NCI-H2107 treated with DMSO at 0.1 percent for 48 hours (cell line): ENCODE measurements around the gene NT5C3B.
A peak's percentile ranks its signal among the peaks of the same experiment; 100 is the strongest.
"Not testable (repeated sequence)": the region's sequence is repeated elsewhere in the genome, so short reads cannot be mapped to it uniquely, and the experiment has no call there.

Source experiments
- DNase-seq: peaks from one replicate; lab custom pipeline; 2025; ENCODE audit not compliant: unreplicated experiment; lab: John Stamatoyannopoulos, UW

Gene NT5C3B

GRCh38 chr17:41840781-41841180 lies 4.7 kb upstream of the NT5C3B start:
- DNase-seq, result not testable (repeated sequence)

- DNase-seq, result not testable (repeated sequence)
Observed at GRCh38 chr17:41839448-41839847, 3.4 kb upstream of the NT5C3B start.

GRCh38 chr17:41837761-41838538 lies 1.9 kb upstream of the NT5C3B start, which contains the start of gene KLHL10:
Gene KLHL10, plus strand, starts transcription at chr17:41837825. Its CDS starts 108 bp downstream, at chr17:41837933.
- DNase-seq, result no peak

DNA sequence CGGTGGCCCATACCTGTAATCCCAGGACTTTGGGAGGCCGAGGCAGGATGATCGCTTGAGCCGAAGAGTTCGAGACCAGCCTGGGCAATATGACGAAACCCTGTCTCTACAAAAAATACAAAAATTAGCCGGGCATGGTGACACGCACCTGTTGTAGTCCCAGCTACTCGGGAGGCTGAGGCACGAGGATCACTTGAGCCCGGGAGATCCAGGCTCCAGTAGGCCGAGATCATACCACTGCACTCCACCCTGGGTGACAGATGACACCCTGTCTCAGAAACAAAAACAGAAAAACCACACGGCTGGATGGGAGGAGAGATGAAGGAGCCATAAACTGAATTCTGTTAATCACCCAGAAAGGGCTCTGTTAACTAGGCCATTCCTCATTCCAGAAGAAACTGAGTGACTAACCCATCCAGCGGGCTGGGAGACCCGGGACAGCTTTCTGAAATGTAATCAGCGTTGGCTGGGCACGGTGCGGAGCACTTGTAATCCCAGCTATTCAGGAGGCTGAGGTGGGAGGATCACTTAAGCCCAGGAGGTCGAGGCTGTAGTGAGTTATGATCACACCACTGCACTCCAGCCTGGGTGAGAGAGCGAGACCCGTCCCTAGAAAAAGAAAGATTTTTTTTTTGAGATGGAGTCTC lies 641 bp upstream of the NT5C3B start:
- peak; percentile 35 for DNase-seq

- DNase-seq, result no peak
Observed at GRCh38 chr17:41835214-41835799, 725 bp downstream of the NT5C3B start.

DNA sequence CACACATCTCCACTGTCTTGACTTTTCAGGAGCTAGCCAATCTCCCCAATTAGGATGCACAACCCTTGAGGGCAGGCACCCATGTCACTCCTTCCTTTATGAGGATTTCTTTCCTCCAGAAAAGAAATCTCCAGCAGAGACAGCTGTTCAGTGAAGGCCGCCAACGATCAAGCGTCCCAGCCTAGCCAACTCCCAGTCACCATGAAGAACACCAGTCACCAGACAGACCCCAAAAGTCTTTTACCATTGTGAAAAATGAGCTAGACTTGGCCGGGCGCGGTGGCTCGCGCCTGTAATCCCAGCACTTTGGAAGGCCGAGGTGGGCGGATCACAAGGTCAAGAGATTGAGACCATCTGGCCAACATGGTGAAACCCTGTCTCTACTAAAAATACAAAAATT lies 6.1 kb downstream of the NT5C3B start:
- not testable (repeated sequence) for DNase-seq

DNA sequence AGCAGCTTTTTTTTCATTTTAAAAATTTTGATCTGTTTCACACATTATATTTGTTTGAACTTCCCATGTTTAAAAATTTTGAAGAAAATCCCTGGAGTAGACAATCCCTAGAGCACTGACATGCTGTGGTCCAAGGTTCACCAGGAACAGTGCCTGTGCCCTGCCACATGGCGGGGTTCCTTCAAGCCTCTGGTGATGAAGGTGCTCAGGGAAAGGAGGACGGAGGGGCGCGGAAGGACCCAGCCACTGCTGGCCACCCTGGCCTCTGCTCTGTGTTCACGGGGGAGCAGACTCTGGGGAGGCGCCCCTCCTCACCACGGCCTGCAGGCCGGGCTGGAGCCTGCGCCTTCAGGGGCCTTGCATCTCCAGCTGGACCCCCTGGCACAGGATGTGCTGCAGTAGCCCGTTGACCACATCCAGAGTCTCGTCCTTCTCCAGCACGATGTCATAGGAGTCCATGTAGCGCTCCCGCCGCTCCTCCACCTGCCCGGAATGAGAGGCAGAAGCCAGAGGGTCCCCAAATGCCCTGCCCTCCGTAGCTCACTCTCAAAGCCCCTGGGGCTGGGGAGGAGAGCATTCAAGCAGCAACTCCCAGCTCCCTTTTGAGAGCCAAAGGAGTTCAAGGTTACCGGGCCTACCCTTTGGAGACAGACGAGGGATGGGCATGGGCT lies 10.7 kb downstream of the NT5C3B start:
- DNase-seq, result no peak

DNA sequence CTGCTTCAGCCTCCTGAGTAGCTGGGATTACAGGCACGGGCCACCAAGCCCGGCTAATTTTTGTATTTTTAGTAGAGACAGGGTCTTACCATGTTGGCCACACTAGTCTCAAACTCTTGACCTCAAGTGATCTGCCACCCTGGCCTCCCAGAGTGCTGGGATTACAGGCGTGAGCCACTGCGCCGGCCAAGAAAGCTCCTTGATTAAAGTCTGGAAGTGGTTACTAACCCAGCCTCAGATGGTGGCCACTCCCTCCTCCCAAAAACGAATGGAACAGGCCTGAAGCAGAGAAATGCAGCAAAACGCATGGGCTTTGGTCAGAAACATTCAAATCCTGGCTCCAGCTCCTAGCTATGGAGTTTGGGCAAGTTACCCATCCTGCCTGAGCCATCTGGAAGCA lies 11.9 kb downstream of the NT5C3B start:
- DNase-seq, result no peak

DNA sequence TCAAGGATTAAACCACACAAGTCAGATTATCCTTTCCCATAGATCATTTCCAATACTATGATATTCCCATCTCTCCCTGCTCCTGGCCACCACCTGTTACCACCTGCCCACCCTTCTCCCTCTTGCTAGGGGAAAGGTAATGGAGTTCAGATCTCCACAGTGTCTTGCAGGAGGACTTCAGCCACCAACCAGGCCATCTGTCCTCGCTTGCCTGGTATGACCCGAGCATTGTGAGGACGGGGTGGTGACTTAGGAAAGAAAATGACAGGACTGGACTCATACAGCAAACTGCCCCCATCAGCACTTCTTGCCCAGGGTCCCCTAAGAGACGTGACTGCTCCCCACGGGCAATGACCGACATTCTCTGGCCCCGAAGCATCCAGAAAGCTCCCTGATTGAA lies 12.5 kb downstream of the NT5C3B start:
- no peak for DNase-seq

- no peak for DNase-seq
Observed at GRCh38 chr17:41823141-41823524, 12.9 kb downstream of the NT5C3B start.

- no peak for DNase-seq
Observed at GRCh38 chr17:41822216-41823140, 13.6 kb downstream of the NT5C3B start.

DNA sequence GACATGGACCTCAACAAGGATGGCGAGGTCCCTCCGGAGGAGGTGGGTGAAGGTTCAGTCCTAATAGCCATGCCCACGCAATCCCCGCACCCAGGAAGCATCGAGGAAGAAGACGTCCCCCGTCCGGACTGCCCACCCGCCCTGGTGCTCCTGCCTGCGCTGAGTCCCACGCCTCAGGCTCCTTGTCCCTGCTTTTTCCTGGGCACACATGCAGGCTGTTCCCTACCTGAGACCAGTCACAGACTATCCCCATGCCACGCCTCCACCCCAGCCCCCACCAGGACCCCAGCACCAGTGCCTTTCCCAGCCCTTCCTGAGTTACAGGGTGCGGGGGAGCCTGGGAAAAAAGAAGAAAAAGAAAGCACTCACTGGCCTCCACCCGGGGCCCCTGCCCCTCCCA lies 14.3 kb downstream of the NT5C3B start:
- no peak for DNase-seq

GRCh38 chr17:41818024-41818423 lies 18.0 kb downstream of the NT5C3B start:
- DNase-seq, result no peak

DNA sequence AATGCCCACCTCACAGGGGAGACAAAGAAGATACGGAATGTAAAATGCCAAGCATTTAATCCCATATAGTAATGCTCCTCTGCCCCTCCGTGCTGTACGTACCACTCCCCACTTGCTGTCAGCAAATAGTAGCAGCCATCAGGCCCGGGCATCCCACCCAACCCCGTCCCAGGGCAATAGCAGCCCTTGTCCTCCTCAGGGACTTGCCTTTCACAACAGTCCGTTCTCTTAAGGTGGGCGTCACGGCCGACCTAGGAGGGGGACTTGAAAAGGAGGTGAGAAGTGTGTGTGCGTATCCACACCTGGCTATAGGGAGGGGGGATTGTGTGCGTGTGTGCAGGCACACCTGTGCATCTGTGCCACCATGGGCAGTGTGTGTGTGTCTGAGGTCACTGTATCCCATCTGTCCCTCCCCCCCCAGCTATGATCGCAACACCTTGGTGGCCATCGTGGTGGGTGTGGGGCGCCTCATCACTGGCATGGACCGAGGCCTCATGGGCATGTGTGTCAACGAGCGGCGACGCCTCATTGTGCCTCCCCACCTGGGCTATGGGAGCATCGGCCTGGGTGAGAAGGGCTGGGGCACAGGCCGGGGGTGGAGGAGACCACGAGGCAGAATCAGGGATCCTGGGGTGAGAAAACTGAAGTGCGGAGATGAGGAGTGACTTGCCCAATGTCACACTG lies 19.3 kb downstream of the NT5C3B start:
- DNase-seq, result no peak

GRCh38 chr17:41814195-41814594 lies 21.8 kb downstream of the NT5C3B start:
- no peak for DNase-seq

DNA sequence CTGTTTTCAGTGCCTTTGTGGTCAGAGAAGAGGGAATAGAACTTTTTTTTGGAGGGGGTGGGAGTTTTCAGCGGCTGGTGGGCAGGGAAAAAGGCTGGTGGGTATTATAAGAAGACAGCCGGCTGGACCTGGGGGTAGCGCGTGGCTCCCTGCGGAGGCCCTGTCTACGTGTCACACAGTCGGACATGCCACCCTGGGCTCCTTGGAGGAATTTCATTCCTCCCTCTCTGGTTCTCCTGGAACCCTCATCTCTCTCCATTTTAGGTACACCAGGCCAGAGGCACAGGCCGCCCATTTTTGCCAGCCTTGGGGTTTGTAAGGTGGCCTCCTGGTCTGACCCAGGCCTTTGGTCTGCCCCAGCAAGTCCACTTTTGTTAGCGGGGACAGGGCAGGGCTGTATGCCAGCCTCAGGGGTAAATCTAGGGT lies 22.3 kb downstream of the NT5C3B start:
- no peak for DNase-seq

DNA sequence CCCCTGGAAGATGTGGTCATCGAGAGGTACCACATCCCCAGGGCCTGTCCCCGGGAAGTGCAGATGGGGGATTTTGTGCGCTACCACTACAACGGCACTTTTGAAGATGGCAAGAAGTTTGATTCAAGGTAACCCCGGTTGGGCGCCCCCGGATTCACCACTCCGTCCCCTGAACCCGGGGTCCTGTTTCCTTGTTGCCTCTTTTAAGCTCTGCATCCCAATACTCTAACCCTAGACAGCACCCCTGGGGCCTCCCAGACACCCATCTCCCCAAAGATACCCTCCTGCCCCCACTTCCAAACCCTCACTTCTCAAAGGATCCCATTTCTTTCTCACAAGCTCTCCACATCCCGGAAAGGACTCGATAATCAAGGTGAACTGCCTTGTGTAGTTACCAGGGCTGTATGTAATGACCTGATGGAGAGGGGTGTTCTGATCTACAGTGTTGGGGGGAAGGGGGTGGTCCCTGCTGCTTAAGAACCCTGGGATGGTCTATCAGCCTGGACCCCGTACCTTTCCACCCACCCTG lies 22.8 kb downstream of the NT5C3B start:
- no peak for DNase-seq

DNA sequence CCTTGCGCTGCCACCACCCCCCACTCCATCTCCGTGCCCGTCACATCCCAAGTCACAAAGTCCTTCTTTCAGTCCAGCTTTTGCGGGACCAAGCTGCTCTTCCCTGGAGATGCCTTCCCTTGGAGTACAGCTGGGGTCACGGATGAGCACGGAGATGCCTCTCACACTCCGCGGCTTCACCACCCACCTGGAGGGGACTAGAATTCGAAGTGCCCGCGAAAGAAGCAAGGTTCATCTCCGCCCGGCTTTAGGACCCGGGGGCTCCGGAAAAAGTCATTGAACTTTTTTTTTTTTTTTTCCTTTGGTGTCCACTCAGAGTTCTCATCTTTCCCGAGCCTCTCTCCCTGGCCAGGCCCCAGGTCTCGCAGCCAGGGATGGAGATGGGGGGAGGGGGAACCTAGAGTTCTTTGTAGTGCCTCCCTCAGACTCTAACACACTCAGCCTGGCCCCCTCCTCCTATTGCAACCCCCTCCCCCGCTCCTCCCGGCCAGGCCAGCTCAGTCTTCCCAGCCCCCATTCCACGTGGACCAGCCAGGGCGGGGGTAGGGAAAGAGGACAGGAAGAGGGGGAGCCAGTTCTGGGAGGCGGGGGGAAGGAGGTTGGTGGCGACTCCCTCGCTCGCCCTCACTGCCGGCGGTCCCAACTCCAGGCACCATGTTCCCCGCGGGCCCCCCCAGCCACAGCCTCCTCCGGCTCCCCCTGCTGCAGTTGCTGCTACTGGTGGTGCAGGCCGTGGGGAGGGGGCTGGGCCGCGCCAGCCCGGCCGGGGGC lies 23.5 kb downstream of the NT5C3B start, which contains the start of gene FKBP10:
Gene FKBP10 (plus strand): TSS at position 624 of the 771 bp plus-strand sequence. CDS start 31 bp downstream, at position 655.
- DNase-seq, result no peak
